ENCODE results near the gene COMMD7. TPM values are rescaled to one million over a fixed set of nuclear protein-coding genes. Genes with fewer than 3 reads are reported as not detected.

COMMD7 gene
- total RNA-seq, 1 donor from 2014 or later, result 73.7 TPM

DNA sequence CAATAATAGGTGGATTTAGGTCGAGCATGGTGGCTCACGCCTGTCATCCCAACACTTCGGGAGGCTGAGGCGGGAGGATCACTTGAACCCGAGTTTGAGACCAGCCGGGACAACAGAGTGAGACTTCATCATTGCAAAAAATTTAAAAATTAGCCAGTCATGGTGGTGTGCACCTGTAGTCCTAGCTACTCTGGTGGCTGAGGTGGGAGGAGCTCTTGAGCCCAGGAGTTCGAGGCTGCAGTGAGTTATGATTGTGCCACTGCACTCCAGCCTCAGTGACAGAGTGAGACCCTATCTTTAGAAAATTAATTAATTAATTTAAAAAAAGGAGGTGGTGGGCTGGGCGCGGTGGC is 56.1 kb downstream of the COMMD7 start:
- Mint-ChIP-seq H3K27ac (ENCODE audit: unreplicated experiment) (no peak overlapping the region), H3K36me3 (ENCODE audit: low read depth, unreplicated experiment) (no peaks in the 10 kb centered on the region), H3K9me3 (ENCODE audit: unreplicated experiment) (no peaks in the 10 kb centered on the region), H3K27me3 (ENCODE audit: unreplicated experiment) (peaks cover 4% of the 10 kb centered on the region), H3K4me3 (ENCODE audit: unreplicated experiment) (no peak overlapping the region), H3K4me1 (ENCODE audit: unreplicated experiment) (peaks cover 16% of the 10 kb centered on the region)
- DNase-seq (ENCODE audit: low spot score), result no peak
- TF ChIP-seq, protein P1, sequence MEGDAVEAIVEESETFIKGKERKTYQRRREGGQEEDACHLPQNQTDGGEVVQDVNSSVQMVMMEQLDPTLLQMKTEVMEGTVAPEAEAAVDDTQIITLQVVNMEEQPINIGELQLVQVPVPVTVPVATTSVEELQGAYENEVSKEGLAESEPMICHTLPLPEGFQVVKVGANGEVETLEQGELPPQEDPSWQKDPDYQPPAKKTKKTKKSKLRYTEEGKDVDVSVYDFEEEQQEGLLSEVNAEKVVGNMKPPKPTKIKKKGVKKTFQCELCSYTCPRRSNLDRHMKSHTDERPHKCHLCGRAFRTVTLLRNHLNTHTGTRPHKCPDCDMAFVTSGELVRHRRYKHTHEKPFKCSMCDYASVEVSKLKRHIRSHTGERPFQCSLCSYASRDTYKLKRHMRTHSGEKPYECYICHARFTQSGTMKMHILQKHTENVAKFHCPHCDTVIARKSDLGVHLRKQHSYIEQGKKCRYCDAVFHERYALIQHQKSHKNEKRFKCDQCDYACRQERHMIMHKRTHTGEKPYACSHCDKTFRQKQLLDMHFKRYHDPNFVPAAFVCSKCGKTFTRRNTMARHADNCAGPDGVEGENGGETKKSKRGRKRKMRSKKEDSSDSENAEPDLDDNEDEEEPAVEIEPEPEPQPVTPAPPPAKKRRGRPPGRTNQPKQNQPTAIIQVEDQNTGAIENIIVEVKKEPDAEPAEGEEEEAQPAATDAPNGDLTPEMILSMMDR (IDR thresholded peaks at IDR 0.05; ENCODE audit: unreplicated experiment), result no peak

DNA sequence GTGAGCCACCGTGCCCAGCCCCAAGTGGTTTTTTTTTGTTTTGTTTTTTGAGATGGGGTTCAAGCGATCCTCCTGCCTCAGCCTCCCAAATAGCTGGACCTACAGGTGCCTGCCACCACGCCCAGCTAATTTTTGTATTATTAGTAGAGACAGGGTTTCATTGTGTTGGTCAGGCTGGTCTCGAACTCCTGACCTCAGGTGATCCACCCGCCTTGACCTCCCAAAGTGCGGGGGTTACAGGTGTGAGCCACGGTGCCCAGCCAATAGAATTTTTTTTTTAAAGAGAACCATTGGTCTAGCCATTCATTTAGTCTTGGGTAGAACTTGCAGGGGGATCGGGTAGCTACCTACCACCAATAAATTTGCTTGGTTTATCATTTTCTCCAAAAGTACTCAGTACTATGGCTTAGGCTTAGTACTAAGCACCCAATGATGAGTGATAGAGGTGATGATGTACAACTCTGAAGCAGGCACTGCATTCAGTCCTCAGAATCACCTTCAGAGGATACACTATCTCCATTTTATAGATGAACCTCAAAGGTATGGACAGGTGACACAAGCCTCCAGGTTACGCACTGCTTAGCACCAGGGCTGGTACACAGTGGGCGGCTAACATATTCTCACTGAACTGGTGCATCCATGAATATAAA is 56.6 kb downstream of the COMMD7 start:
- no peak for DNase-seq (ENCODE audit: low spot score)
- H3K9me3 Mint-ChIP-seq (ENCODE audit: unreplicated experiment), result no peaks in the 10 kb centered on the region
- TF ChIP-seq, protein P1 (IDR thresholded peaks at IDR 0.05; ENCODE audit: unreplicated experiment), result no peak
- peaks cover 19% of the 10 kb centered on the region for H3K4me1 Mint-ChIP-seq (ENCODE audit: unreplicated experiment)
- H3K27ac Mint-ChIP-seq (ENCODE audit: unreplicated experiment), result no peak overlapping the region
- H3K27me3 Mint-ChIP-seq (ENCODE audit: unreplicated experiment), result peaks cover 4% of the 10 kb centered on the region
- H3K4me3 Mint-ChIP-seq (ENCODE audit: unreplicated experiment), result no peak overlapping the region
- H3K36me3 Mint-ChIP-seq (ENCODE audit: low read depth, unreplicated experiment), result no peaks in the 10 kb centered on the region

DNA sequence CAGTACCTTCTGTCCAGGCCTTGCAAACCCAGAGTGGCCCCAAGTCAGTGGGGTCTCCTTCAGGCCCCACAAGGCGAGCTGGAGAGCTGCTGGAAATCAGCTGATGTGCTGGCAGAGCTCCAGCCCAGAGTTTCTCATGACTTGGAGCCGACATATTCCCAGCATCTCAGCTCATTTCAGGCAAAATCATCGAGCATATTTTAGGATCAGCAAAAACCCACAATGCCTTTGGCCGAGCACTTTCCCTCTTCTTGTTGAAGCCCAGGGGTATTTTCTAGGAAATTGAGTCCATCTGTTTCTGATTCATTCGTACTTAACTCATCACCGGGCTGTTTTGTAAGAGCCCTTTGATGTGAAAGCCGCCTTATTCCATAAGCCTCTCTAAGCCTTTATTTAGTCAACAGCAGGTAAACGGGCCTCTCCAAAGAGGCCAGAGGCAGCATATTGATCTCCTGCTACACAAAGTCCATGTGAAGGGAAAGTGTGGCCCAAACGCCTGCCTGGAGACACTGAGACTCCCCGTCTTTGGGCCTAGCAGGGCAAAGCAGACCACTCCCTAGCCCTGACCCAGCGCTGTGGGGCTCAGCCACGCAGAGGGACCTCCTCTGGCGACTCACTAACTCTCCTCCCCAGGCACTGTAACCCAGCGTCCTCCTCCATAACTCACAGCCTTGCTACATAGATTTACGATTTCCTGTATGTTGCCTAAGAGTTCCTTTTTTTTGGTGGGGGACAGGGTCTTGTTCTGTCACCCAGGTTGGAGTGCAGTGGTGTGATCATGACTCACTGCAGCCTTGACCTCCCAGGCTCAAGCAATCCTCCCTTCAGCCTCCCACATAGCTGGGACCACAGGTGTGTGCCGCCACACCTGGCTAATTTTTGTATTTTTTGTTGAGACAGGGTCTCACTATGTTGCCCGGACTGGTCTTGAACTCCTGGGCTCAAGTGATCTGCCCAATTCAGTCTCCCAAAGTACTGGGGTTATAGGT is 57.4 kb downstream of the COMMD7 start:
- peaks cover 4% of the 10 kb centered on the region for H3K27me3 Mint-ChIP-seq (ENCODE audit: unreplicated experiment)
- H3K36me3 Mint-ChIP-seq (ENCODE audit: low read depth, unreplicated experiment), result no peaks in the 10 kb centered on the region
- H3K27ac Mint-ChIP-seq (ENCODE audit: unreplicated experiment), result no peak overlapping the region
- H3K4me3 Mint-ChIP-seq (ENCODE audit: unreplicated experiment), result no peak overlapping the region
- TF ChIP-seq, protein P1 (IDR thresholded peaks at IDR 0.05; ENCODE audit: unreplicated experiment), result no peak
- H3K9me3 Mint-ChIP-seq (ENCODE audit: unreplicated experiment), result no peaks in the 10 kb centered on the region
- peaks cover 26% of the 10 kb centered on the region for H3K4me1 Mint-ChIP-seq (ENCODE audit: unreplicated experiment)
- DNase-seq (ENCODE audit: low spot score), result no peak

DNA sequence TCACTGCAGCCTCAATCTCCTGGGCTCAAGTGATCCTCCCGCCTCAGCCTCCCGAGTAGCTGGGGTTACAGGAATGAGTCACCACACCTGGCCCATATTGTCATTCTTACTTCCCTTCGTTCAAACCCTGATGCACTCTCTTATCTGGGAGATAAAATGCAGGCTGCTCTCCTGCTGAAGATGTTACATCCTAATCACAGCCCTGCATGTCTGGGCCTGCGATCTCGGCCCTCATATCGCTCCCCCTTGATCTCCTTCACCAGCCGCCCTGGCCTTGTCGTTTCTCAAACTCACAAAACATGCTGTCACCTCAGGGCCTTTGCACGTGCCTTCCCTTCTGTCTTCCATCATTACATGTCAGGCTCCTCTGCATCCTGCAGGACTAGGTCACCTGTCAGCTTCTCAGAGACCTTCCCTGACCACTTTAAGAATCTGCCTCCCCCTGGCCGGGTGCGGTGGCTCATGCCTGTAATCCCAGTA is 60.7 kb downstream of the COMMD7 start:
- H3K27ac Mint-ChIP-seq (ENCODE audit: unreplicated experiment), result peak overlapping the region; percentile 7
- H3K4me1 Mint-ChIP-seq (ENCODE audit: unreplicated experiment), result peaks cover 29% of the 10 kb centered on the region
- TF ChIP-seq, protein P1 (IDR thresholded peaks at IDR 0.05; ENCODE audit: unreplicated experiment), result no peak
- DNase-seq (ENCODE audit: low spot score), result no peak
- H3K4me3 Mint-ChIP-seq (ENCODE audit: unreplicated experiment), result no peak overlapping the region
- peaks cover 8% of the 10 kb centered on the region for H3K27me3 Mint-ChIP-seq (ENCODE audit: unreplicated experiment)
- H3K9me3 Mint-ChIP-seq (ENCODE audit: unreplicated experiment), result no peaks in the 10 kb centered on the region
- no peaks in the 10 kb centered on the region for H3K36me3 Mint-ChIP-seq (ENCODE audit: low read depth, unreplicated experiment)
